Measurements from ENCODE around the gene SRGAP2. TPM values are rescaled to one million over a fixed set of nuclear protein-coding genes. Genes with fewer than 3 reads are reported as not detected.
"Not testable (repeated sequence)": the region's sequence is repeated elsewhere in the genome, so short reads cannot be mapped to it uniquely, and the experiment has no call there.

The SRGAP2 gene
- total RNA-seq, 4 donors from 2014 or later, result 10.5 to 91.8 (median 42.6) TPM

GRCh38 chr1:206218765-206219164 is 15.4 kb downstream of the SRGAP2 start:
- DNase-seq; H3K9me3 ChIP-seq; intact Hi-C loops (cut with DNase I; ENCODE audit: low total_unique reads); H3K4me3 ChIP-seq; H3K27me3 ChIP-seq; H3K27ac ChIP-seq; H3K4me1 ChIP-seq; H3K36me3 ChIP-seq: not testable (repeated sequence)

- H3K4me1 ChIP-seq; H3K36me3 ChIP-seq; intact Hi-C loops (cut with DNase I; ENCODE audit: low total_unique reads); H3K4me3 ChIP-seq; DNase-seq; H3K27me3 ChIP-seq; H3K9me3 ChIP-seq: not testable (repeated sequence)
- H3K27ac ChIP-seq, result peak overlapping the region in 1 of 2 donors; percentile 43
These were observed 16.4 kb downstream of the SRGAP2 start for GRCh38 chr1:206219514-206220331.

GRCh38 chr1:206220332-206221000 is 17.1 kb downstream of the SRGAP2 start:
- H3K4me1 ChIP-seq; H3K4me3 ChIP-seq; H3K36me3 ChIP-seq; H3K27me3 ChIP-seq; DNase-seq; intact Hi-C loops (cut with DNase I; ENCODE audit: low total_unique reads); H3K9me3 ChIP-seq: not testable (repeated sequence)
- H3K27ac ChIP-seq, result peak overlapping the region; percentile 43 to 47

- H3K9me3 ChIP-seq; H3K4me1 ChIP-seq; H3K36me3 ChIP-seq; H3K4me3 ChIP-seq; H3K27ac ChIP-seq; DNase-seq; H3K27me3 ChIP-seq; intact Hi-C loops (cut with DNase I; ENCODE audit: low total_unique reads): not testable (repeated sequence)
These were observed 18.2 kb downstream of the SRGAP2 start for GRCh38 chr1:206221585-206221984.

GRCh38 chr1:206224190-206224776 is 20.9 kb downstream of the SRGAP2 start:
- H3K4me3 ChIP-seq; H3K27ac ChIP-seq; H3K9me3 ChIP-seq; H3K27me3 ChIP-seq; H3K36me3 ChIP-seq; DNase-seq; intact Hi-C loops (cut with DNase I; ENCODE audit: low total_unique reads); H3K4me1 ChIP-seq: not testable (repeated sequence)

- H3K4me3 ChIP-seq; H3K9me3 ChIP-seq; DNase-seq; H3K27ac ChIP-seq; H3K4me1 ChIP-seq; H3K36me3 ChIP-seq; H3K27me3 ChIP-seq; intact Hi-C loops (cut with DNase I; ENCODE audit: low total_unique reads): not testable (repeated sequence)
These were observed 22.0 kb downstream of the SRGAP2 start for GRCh38 chr1:206225386-206225785.

GRCh38 chr1:206226886-206227285 is 23.5 kb downstream of the SRGAP2 start:
- H3K4me1 ChIP-seq; DNase-seq; H3K27me3 ChIP-seq; H3K27ac ChIP-seq; H3K36me3 ChIP-seq; H3K4me3 ChIP-seq; H3K9me3 ChIP-seq; intact Hi-C loops (cut with DNase I; ENCODE audit: low total_unique reads): not testable (repeated sequence)

GRCh38 chr1:206229286-206229685 is 25.9 kb downstream of the SRGAP2 start:
- H3K27me3 ChIP-seq; H3K4me1 ChIP-seq; H3K4me3 ChIP-seq; H3K36me3 ChIP-seq; H3K27ac ChIP-seq; H3K9me3 ChIP-seq; DNase-seq; intact Hi-C loops (cut with DNase I; ENCODE audit: low total_unique reads): not testable (repeated sequence)

GRCh38 chr1:206231989-206232388 is 28.6 kb downstream of the SRGAP2 start:
- H3K9me3 ChIP-seq; intact Hi-C loops (cut with DNase I; ENCODE audit: low total_unique reads); H3K36me3 ChIP-seq: not testable (repeated sequence)

GRCh38 chr1:206232970-206233645 is 29.8 kb downstream of the SRGAP2 start:
- H3K4me3 ChIP-seq; H3K36me3 ChIP-seq; H3K27ac ChIP-seq; DNase-seq; H3K4me1 ChIP-seq; intact Hi-C loops (cut with DNase I; ENCODE audit: low total_unique reads); H3K9me3 ChIP-seq; H3K27me3 ChIP-seq: not testable (repeated sequence)

More at GRCh38 chr1:206231989-206232388, 28.6 kb downstream of the SRGAP2 start:
- H3K4me1 ChIP-seq, H3K4me3 ChIP-seq, H3K27me3 ChIP-seq, DNase-seq, H3K27ac ChIP-seq: not testable (repeated sequence)

- intact Hi-C loops (cut with DNase I; ENCODE audit: low total_unique reads); H3K27ac ChIP-seq; DNase-seq: not testable (repeated sequence)
These were observed 31.0 kb downstream of the SRGAP2 start for GRCh38 chr1:206234189-206234916.

GRCh38 chr1:206235190-206235589 is 31.8 kb downstream of the SRGAP2 start:
- DNase-seq; H3K27me3 ChIP-seq; H3K36me3 ChIP-seq; H3K4me1 ChIP-seq; H3K27ac ChIP-seq; intact Hi-C loops (cut with DNase I; ENCODE audit: low total_unique reads); H3K4me3 ChIP-seq; H3K9me3 ChIP-seq: not testable (repeated sequence)

More at GRCh38 chr1:206234189-206234916, 31.0 kb downstream of the SRGAP2 start:
- not testable (repeated sequence) for H3K27me3 ChIP-seq, H3K9me3 ChIP-seq, H3K36me3 ChIP-seq, H3K4me3 ChIP-seq, H3K4me1 ChIP-seq
